Skin epidermis (tissue), 12 donors: ENCODE data around the gene UNCX.
"Not testable (repeated sequence)": the region's sequence is repeated elsewhere in the genome, so short reads cannot be mapped to it uniquely, and the experiment has no call there.

ENCODE experiments used
- H3K27ac ChIP-seq, 21 experiments: fragments of 200-600 bp; sonication (generic) in 11 of 21; one replicate each; pipeline ENCODE4 v1.5.0; 2020; ENCODE audit warnings: mild to moderate bottlenecking in 3 of 21, inconsistent platforms in 2 of 21, moderate library complexity in 2 of 21
- H3K4me3 ChIP-seq, 7 experiments: fragments of 200-600 bp; sonication (generic) in 2 of 7; one replicate each; pipeline ENCODE4 v1.5.0; 2020; ENCODE audit warnings: inconsistent platforms in 2 of 7, mild to moderate bottlenecking in 2 of 7, moderate library complexity in 1 of 7

The UNCX gene

DNA sequence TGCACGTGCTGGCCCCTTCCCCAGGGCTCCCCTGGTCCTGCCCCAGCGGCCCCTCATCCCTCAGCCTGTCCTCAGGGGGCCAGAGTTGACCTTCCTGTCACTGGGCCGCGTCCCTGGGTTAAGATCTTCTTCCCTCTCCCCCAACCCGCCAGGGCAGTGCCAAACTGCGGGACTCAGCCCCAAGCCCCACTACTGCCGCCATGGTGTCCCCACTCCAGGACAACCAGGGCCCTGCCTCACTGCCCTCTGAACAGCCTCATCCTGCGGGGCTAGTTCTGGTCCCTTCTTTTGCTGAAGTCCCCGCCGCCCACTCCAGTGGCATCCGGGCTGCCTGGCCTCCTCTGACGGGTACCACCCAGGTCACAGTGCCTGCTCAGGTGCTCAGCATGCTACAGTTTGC, 37.5 kb downstream of the UNCX start:
- H3K4me3 ChIP-seq: no peak overlapping the region
- H3K27ac ChIP-seq: no peak overlapping the region

DNA sequence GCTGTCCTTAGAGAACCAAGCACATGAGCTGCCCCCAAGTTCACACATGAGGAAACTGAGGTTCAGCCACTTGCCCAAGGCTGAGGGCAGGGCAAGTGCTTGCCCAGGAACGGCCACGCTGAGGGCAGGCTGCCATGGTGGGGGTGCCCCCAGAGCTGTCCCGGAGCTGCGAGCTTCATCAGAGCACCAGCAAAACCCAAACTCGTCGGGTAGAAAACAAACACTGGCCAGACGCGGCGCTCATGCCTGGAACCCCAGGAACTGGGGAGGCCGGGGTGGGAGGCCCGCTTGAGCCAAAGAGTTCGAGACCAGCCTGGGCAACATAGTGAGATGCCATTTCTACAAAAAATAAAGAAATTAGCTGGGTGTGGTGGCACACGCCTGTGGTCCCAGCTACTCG, 38.4 kb downstream of the UNCX start:
- Histone ChIP-seq H3K27ac (no peak overlapping the region), H3K4me3 (no peak overlapping the region)

DNA sequence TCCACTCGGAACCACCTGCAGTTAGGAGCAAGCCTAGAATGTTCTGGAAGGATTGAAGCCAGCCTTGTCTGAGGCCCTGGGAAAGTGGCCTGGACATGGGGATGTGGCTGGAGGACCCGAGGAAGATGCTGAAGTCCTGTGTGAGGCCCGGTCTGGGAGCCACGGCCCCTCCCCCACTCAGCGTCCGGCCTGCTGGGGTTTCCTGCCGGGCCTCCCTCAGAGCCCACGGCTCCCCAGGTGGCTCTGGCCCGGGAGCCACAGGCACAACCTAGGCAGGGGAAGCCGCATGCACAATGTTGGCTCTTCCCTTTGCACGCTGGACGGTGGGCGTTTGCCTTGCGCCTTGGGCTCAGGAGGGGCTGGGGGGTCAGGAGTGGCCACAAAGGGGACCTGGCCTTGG, 39.0 kb downstream of the UNCX start:
- Histone ChIP-seq H3K27ac (no peak overlapping the region), H3K4me3 (no peak overlapping the region)

DNA sequence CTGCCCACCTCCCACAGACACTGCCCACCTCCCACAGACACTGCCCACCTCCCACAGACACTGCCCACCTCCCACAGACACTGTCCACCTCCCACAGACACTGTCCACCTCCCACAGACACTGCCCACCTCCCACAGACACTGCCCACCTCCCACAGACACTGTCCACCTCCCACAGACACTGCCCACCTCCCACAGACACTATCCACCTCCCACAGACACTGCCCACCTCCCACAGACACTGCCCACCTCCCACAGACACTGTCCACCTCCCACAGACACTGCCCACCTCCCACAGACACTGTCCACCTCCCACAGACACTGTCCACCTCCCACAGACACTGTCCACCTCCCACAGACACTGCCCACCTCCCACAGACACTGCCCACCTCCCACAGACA, 39.5 kb downstream of the UNCX start:
- not testable (repeated sequence) for H3K4me3 ChIP-seq, H3K27ac ChIP-seq

DNA sequence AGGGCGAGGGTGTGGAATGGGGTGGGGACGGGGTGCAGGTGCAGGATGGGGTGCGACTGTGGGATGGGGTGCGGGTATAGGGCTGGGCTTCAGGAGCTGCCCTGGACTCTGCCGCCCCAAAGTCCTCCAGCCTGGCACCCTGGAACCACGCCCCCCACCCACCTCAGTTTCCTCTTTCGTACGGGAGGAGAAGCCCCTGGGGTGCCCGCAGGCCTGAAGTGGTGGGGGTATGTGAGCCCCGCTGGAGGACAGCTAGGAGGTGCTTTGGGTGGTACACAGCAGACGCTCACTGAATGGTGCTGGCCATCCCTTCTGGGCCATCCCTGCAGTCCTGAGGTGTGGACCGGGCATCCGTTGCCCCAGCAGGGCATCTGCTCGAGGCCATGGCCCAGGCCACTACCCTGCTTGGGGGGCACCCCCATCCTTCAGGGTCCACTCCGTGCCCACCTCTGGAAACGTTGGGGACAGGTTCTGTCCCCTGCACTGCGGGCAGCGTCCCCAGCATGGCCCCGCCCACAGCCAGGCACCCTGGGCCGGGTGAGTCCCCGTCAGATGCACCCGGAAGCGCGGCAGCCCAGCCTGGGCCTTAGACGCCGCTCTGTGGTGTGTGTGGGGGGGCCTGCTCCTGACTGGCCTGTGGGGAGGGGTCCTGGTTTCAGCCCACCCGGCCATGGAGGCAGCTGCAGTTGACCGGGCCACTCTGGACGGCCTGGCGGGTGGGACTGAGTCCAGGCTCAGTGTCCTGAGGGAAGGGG, 41.6 kb downstream of the UNCX start:
- no peak overlapping the region for H3K4me3 ChIP-seq
- H3K27ac ChIP-seq: no peak overlapping the region

DNA sequence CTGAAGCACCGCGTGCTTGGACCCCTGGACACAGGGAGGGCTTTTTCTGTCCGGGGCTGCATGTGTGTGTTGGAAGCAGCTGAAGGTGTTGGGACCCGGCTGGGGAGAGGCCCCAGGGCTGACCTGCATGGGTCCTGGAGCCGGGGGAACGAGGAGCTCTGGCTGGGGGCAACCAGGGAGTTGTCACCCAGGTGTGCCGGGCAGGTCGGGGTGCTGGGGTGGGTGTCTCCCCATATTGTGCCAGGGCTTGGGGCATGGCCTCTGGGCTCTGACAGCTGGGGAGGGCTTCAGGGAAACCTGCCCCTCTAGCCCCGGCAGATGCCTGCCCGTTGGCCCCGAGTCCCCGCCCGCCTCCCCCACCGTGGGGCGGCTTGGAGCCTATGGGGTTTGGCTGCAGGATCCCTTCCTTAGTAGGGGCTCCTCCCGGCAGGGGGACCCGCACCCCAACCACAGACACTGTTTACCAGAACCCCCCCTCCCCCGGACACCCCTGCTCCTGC, 42.3 kb downstream of the UNCX start:
- H3K4me3 ChIP-seq: no peak overlapping the region
- no peak overlapping the region for H3K27ac ChIP-seq

DNA sequence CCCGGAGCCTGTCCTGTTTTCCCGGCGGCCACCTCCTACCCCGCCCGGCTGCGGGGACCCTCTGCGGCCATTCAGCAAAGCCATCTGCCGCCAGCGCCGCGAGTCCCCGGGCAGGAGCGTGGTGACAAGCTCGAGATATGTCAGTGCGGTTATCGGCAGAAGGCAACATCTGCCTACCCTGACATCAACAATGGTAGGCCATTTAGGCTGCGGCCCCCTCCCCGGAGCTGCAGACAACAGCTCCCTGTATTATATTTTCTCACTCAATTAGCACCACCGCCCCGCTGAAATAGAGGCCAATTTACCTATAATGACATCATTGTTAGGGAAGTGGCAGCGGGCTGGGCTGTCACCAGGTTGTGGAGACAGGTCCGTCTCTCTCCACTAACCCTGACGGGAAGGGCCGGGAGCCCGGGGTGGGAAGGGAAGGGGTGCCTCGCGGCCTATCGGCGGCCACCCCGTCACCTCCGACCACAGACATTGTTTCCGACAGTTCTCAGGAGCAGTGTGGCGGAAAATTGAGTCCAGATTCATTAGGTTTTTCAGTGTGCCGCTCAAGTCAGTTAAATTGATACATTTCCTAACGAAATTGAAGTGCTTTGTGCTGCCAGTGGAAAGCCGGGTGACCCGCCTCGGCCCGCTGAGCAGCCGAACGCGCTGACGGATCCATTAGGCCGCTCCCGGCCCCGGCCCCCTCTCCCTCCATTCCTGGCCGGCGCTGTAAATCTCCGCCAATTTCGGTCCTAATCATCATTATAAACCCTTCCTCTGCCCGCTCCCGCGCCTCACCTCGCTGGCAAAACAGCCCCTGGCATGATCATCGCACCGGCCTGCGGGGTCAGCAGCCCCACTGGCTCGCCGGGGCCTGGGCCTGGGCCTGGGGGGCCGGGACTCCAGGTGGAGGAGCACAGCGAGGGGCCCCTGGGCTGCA, 43.0 kb downstream of the UNCX start:
- no peak overlapping the region for H3K27ac ChIP-seq
- no peak overlapping the region for H3K4me3 ChIP-seq

DNA sequence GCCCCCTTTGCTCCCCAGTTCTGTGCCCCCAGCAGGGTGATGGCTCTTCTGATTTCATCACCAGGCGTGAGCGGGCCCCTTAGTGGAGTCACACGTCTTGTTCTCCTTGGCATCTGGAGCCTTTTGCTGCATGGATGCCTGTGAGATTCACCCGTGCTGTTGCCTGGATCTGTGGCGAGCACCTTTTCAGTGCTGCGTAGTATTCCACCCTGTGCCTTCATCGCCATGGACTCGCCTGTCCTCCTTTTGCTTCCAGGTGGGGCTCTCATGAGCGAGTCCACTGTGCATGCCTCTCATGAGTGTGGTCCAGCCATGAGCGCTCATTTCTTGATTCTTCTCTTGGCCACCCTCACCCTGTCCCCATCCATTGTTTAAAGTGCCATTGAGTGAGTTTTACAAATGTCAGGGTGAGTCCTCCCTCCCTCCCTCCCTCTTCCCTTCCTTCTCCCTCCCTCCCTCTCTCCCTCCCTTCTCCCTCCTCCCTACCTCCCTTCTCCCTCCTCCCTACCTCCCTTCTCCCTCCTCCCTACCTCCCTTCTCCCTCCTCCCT, 44.0 kb downstream of the UNCX start:
- Histone ChIP-seq H3K27ac (no peak overlapping the region), H3K4me3 (no peak overlapping the region)

DNA sequence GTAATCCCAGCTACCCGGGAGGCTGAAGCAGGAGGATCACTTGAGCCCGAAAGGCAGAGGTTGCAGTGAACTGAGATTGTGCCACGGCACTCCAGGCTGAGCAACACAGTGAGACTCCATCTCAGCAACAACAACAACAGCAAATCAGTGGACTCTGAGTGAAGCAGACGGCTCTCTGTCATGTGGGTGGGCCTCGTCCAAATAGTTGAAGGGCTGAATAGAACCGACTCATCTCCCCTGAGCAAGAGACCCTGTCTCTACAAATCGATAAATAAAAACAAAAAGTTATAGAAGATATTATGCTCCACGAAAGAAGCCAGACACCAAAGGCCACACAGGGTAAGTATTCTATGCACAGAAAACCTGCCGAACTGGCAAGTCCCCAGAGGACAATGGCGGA, 45.9 kb downstream of the UNCX start:
- Histone ChIP-seq H3K27ac (no peak overlapping the region), H3K4me3 (no peak overlapping the region)

DNA sequence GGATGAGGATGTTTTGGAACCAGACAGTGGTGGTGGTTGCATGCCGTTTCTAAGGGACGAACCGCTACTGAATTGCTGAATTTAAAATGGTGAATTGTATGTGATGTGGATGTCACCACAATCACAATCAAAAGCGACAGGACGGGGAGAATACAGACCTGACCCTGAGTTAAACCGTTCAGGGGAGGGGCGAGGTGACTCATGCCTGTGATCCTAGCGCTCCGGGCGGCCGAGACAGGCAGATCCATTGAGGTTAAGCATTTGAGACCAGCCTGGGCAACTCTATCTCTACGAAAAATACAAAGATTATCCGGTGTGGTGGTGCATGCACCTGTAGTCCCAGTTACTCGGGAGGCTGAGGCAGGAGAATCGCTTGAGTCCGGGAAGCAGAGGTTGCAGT, 46.4 kb downstream of the UNCX start:
- Histone ChIP-seq H3K4me3 (no peak overlapping the region), H3K27ac (no peak overlapping the region)

DNA sequence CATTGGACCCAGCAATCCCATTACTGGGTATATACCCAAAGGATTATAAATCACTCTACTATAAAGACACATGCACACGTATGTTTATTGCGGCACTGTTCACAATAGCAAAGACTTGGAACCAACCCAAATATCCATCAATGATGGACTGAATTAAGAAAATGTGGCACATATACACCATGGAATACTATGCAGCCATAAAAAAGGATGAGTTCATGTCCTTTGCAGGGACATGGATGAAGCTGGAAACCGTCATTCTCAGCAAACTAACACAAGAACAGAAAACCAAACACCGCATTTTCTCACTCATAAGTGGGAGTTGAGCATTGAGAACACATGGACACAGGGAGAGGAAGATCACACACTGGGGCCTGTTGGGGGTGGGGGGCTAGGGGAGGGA, 47.2 kb downstream of the UNCX start:
- H3K4me3 ChIP-seq, H3K27ac ChIP-seq: not testable (repeated sequence)

DNA sequence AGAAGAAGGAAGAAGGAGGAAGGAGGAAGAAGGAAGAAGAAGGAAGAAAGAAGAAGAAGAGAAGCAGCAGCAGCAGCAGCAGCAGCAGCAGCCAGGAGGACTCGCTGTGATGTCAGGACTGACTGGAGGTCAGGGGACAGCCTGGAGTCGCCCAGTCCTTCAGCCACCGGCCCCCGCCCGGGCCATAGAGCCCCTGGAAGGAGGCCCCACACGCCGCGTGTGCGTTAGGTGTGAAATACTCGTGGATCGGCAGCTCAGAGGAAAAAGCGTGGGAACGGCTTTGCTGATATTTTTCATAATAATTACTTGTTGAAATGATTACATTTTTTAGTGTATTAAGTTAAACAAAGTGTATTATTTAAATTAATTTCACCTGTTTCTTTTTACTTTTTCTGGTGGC, 48.4 kb downstream of the UNCX start:
- H3K4me3 ChIP-seq: no peak overlapping the region
- H3K27ac ChIP-seq: no peak overlapping the region

DNA sequence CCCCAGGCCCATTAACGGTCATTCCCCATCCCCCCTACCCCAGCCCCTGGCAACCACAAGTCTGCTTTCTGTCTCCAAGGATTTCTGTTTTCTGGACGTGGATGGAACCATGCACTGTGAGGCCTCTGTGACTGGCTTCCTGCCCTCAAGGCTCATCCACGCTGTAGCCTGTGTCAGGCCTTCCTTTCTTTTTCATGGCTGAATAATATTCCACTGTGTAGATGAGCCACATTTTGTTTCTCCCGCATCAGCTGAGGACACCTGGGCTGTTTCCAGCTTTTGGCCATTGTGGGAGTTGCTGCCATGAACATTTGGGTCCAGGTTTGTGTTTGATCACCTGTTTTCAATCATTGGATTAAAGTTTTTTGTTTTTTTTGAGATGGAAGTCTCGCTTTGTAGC, 50.0 kb downstream of the UNCX start:
- H3K4me3 ChIP-seq: no peak overlapping the region
- H3K27ac ChIP-seq: no peak overlapping the region

DNA sequence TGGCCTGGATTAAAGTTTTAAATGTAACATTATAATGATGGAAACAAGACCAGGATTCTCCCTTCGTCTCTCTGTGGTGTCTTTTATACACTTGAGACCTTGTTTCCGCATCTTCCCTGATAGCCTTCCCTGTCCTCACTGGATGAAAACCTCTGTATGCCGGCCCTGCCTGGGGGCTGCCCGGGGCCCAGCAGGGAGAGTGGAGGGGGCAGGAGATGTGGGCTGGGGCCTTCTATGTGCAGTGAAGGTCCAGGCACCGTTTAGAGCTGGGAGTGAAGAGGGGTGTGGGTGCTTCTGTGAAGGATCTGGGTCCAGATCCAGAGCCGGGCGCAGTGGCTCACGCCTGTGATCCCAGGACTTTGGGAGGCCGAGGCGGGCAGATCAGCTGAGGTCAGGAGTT, 50.7 kb downstream of the UNCX start:
- no peak overlapping the region for H3K27ac ChIP-seq
- H3K4me3 ChIP-seq: no peak overlapping the region

DNA sequence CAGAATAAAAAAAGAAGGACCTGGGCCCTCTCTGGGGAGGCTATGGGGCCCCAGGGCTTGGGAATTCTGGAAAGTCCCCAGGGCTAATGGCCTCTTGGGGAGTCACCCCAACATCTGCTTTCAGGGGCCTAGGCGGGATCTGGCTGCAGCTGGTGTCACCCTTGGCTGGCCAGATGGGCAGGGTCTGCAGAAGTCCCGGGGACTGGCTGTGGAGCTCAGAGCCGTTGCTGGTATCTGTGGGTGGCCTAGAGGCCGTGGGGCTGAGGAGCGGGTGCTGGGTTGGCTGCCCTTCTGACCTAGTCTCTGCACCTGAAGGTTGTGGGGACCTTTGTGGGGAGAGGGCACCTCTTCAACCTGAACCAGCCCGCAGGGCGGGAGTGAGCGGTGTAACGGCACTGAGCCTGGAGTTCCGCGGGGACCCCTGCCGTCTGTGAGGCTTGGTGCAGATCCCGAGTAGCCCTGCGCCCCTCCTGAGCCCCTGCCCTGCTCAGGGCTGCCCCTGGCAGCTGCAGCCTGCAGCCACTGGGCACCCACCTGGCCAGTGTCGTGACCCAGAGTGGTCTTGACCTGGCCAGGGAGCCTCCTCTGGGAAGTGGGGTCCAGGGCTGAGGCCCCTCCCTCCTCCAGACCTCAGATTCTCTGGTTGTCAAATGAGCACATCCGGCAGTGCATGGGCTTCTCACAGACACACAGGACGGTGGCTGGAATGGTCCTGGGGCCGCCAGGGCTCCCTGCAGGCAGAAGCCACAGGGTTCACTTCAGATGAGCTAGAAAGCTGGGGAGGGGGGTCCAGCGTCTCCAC, 51.5 kb downstream of the UNCX start:
- H3K27ac ChIP-seq: no peak overlapping the region
- H3K4me3 ChIP-seq: no peak overlapping the region

DNA sequence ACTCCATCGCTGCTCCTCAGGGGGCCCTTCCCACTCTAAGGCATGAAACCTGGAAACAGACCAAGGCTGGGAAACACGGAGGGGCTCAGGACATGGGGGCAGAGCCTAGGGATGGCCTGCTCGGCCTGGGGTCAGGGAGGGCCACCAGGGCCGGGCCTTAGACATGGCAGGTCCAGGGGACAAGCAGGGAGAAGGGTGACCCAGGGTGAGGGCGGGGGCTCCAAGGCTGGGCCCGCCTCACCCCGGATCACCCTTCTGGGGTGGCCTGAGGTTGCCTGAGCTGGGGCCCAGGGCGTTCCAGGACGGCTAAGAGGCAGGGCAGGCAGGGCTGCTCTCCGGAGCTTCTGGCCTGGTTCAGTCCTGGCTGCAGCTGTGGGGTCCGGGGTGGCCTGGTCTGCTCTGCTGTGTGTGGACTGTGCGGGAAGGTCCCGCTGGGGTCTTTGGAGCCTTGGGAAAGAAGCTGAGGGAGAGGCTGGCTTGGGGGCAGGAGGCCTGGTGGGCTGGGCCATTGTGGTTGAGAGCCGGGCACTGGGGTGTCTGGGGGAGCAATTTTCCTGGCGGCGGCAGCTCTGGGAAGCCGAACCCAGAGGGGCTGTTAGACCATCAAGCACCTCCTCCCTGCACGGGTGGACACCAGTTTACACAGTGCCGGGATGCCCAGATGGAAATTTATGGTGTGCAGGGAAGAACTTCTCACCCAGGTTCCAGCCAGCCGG, 52.2 kb downstream of the UNCX start:
- Histone ChIP-seq H3K4me3 (no peak overlapping the region), H3K27ac (no peak overlapping the region)

DNA sequence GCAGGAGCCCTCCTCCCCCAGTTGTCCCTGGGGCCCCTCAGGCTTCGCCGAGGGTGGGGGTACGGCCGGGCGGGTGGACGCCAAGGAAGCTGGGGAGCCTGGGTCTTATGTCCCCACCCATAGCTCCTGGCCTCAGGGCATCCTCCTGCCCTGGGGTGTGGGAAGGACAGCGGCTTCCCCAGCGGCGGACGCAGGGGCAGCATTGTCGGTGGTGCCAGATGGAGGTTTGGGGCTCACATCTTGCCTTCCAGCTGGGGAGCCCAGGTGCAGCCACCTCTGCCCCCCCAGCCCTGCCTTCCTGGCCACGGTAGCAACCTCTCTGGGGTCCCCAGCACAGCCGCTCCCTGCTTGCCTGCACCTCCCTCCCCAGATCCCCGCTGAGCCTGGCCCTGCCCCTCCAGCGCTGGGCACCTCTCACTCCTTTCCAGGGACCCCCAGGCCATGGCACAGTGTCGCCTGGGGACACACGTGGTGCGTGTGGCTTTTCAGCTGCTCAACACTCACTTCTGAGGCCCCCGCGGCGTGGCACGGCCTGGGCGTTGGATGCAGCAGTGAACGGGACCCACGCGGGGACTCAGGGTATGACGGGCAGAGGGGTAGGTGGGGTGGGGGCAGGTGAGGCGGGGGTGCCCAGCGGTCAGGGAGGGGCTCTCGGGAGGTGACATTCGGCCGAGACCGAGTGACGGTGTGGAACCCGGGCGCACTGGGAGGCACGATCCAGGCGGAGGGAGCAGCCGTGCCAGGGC, 53.1 kb downstream of the UNCX start:
- no peak overlapping the region for H3K27ac ChIP-seq

More for the DNA sequence above, 53.1 kb downstream of the UNCX start:
- no peak overlapping the region for H3K4me3 ChIP-seq
